ENCODE data around the gene MESP2. TPM values are rescaled to one million over a fixed set of nuclear protein-coding genes. Genes with fewer than 3 reads are reported as not detected.

The MESP2 gene
- total RNA-seq, 1 donor from 2014 or later: not detected

GRCh38 chr15:89812011-89812846 is 36.1 kb downstream of the MESP2 start:
- Histone ChIP-seq H3K27ac (ENCODE audit: low read depth, low read length) (no peak overlapping the region), H3K36me3 (ENCODE audit: control insufficient read depth in 3 of 3, insufficient read depth in 3 of 3, low read length in 3 of 3) (no peaks in the 10 kb centered on the region), H3K4me3 (ENCODE audit: low read length in 3 of 3) (no peak overlapping the region), H3K9ac (ENCODE audit: low read depth in 1 of 3, low read length in 3 of 3) (no peak overlapping the region), H3K27me3 (ENCODE audit: control insufficient read depth in 3 of 3, insufficient read depth in 3 of 3, low read length in 3 of 3) (peaks cover 16 to 34% (median 21%) of the 10 kb centered on the region in 3 donors), H3K4me1 (ENCODE audit: control insufficient read depth in 3 of 3, insufficient read depth in 3 of 3, low read length in 3 of 3) (peaks cover 0 to 10% (median 0%) of the 10 kb centered on the region in 3 donors), H3K9me3 (ENCODE audit: control insufficient read depth in 3 of 3, low read length in 3 of 3) (peaks cover 0 to 6% (median 0%) of the 10 kb centered on the region in 3 donors)

- H3K9me3 ChIP-seq (ENCODE audit: control insufficient read depth in 3 of 3, low read length in 3 of 3): peaks cover 0 to 6% (median 0%) of the 10 kb centered on the region in 3 donors
- peaks cover 0 to 10% (median 0%) of the 10 kb centered on the region in 3 donors for H3K4me1 ChIP-seq (ENCODE audit: control insufficient read depth in 3 of 3, insufficient read depth in 3 of 3, low read length in 3 of 3)
- H3K27ac ChIP-seq (ENCODE audit: low read depth, low read length): no peak overlapping the region
- no peaks in the 10 kb centered on the region for H3K36me3 ChIP-seq (ENCODE audit: control insufficient read depth in 3 of 3, insufficient read depth in 3 of 3, low read length in 3 of 3)
- peaks cover 16 to 34% (median 21%) of the 10 kb centered on the region in 3 donors for H3K27me3 ChIP-seq (ENCODE audit: control insufficient read depth in 3 of 3, insufficient read depth in 3 of 3, low read length in 3 of 3)
- no peak overlapping the region for H3K4me3 ChIP-seq (ENCODE audit: low read length in 3 of 3)
- no peak overlapping the region for H3K9ac ChIP-seq (ENCODE audit: low read depth in 1 of 3, low read length in 3 of 3)
Observed at GRCh38 chr15:89812847-89813320, 36.8 kb downstream of the MESP2 start.

GRCh38 chr15:89813381-89814111 is 37.4 kb downstream of the MESP2 start:
- Histone ChIP-seq H3K9me3 (ENCODE audit: control insufficient read depth in 3 of 3, low read length in 3 of 3) (peaks cover 0 to 6% (median 0%) of the 10 kb centered on the region in 3 donors), H3K36me3 (ENCODE audit: control insufficient read depth in 3 of 3, insufficient read depth in 3 of 3, low read length in 3 of 3) (no peaks in the 10 kb centered on the region), H3K27ac (ENCODE audit: low read depth, low read length) (no peak overlapping the region), H3K4me3 (ENCODE audit: low read length in 3 of 3) (peak overlapping the region in 2 of 3 donors; percentile 13 to 26), H3K27me3 (ENCODE audit: control insufficient read depth in 3 of 3, insufficient read depth in 3 of 3, low read length in 3 of 3) (peaks cover 16 to 34% (median 21%) of the 10 kb centered on the region in 3 donors), H3K4me1 (ENCODE audit: control insufficient read depth in 3 of 3, insufficient read depth in 3 of 3, low read length in 3 of 3) (peaks cover 0 to 10% (median 0%) of the 10 kb centered on the region in 3 donors), H3K9ac (ENCODE audit: low read depth in 1 of 3, low read length in 3 of 3) (no peak overlapping the region)

GRCh38 chr15:89814112-89814742 is 38.1 kb downstream of the MESP2 start:
- H3K36me3 ChIP-seq (ENCODE audit: control insufficient read depth in 3 of 3, insufficient read depth in 3 of 3, low read length in 3 of 3): no peaks in the 10 kb centered on the region
- peaks cover 0 to 6% (median 0%) of the 10 kb centered on the region in 3 donors for H3K9me3 ChIP-seq (ENCODE audit: control insufficient read depth in 3 of 3, low read length in 3 of 3)
- peak overlapping the region in 1 of 3 donors; percentile 16 for H3K9ac ChIP-seq (ENCODE audit: low read depth in 1 of 3, low read length in 3 of 3)
- H3K4me3 ChIP-seq (ENCODE audit: low read length in 3 of 3): peak overlapping the region in 2 of 3 donors; percentile 26 to 35
- no peak overlapping the region for H3K27ac ChIP-seq (ENCODE audit: low read depth, low read length)
- peaks cover 16 to 34% (median 21%) of the 10 kb centered on the region in 3 donors for H3K27me3 ChIP-seq (ENCODE audit: control insufficient read depth in 3 of 3, insufficient read depth in 3 of 3, low read length in 3 of 3)
- peaks cover 0 to 10% (median 0%) of the 10 kb centered on the region in 3 donors for H3K4me1 ChIP-seq (ENCODE audit: control insufficient read depth in 3 of 3, insufficient read depth in 3 of 3, low read length in 3 of 3)

- Histone ChIP-seq H3K27ac (ENCODE audit: low read depth, low read length) (no peak overlapping the region), H3K9ac (ENCODE audit: low read depth in 1 of 3, low read length in 3 of 3) (no peak overlapping the region), H3K4me3 (ENCODE audit: low read length in 3 of 3) (no peak overlapping the region), H3K36me3 (ENCODE audit: control insufficient read depth in 3 of 3, insufficient read depth in 3 of 3, low read length in 3 of 3) (no peaks in the 10 kb centered on the region), H3K9me3 (ENCODE audit: control insufficient read depth in 3 of 3, low read length in 3 of 3) (peaks cover 0 to 6% (median 0%) of the 10 kb centered on the region in 3 donors), H3K27me3 (ENCODE audit: control insufficient read depth in 3 of 3, insufficient read depth in 3 of 3, low read length in 3 of 3) (peaks cover 16 to 34% (median 21%) of the 10 kb centered on the region in 3 donors), H3K4me1 (ENCODE audit: control insufficient read depth in 3 of 3, insufficient read depth in 3 of 3, low read length in 3 of 3) (peaks cover 0 to 10% (median 0%) of the 10 kb centered on the region in 3 donors)
Observed at GRCh38 chr15:89815769-89816168, 39.6 kb downstream of the MESP2 start.

- H3K4me3 ChIP-seq (ENCODE audit: low read length in 3 of 3): no peak overlapping the region
- peaks cover 0 to 8% (median 0%) of the 10 kb centered on the region in 3 donors for H3K4me1 ChIP-seq (ENCODE audit: control insufficient read depth in 3 of 3, insufficient read depth in 3 of 3, low read length in 3 of 3)
- H3K27me3 ChIP-seq (ENCODE audit: control insufficient read depth in 3 of 3, insufficient read depth in 3 of 3, low read length in 3 of 3): peaks cover 26 to 46% (median 31%) of the 10 kb centered on the region in 3 donors
- no peaks in the 10 kb centered on the region for H3K36me3 ChIP-seq (ENCODE audit: control insufficient read depth in 3 of 3, insufficient read depth in 3 of 3, low read length in 3 of 3)
- peaks cover 0 to 6% (median 0%) of the 10 kb centered on the region in 3 donors for H3K9me3 ChIP-seq (ENCODE audit: control insufficient read depth in 3 of 3, low read length in 3 of 3)
- no peak overlapping the region for H3K27ac ChIP-seq (ENCODE audit: low read depth, low read length)
- H3K9ac ChIP-seq (ENCODE audit: low read depth in 1 of 3, low read length in 3 of 3): no peak overlapping the region
Observed at GRCh38 chr15:89817701-89818280, 41.7 kb downstream of the MESP2 start.

- H3K4me3 ChIP-seq (ENCODE audit: low read length in 3 of 3): no peak overlapping the region
- peaks cover 0 to 5% (median 0%) of the 10 kb centered on the region in 3 donors for H3K4me1 ChIP-seq (ENCODE audit: control insufficient read depth in 3 of 3, insufficient read depth in 3 of 3, low read length in 3 of 3)
- no peak overlapping the region for H3K9ac ChIP-seq (ENCODE audit: low read depth in 1 of 3, low read length in 3 of 3)
- H3K36me3 ChIP-seq (ENCODE audit: control insufficient read depth in 3 of 3, insufficient read depth in 3 of 3, low read length in 3 of 3): no peaks in the 10 kb centered on the region
- no peak overlapping the region for H3K27ac ChIP-seq (ENCODE audit: low read depth, low read length)
- H3K9me3 ChIP-seq (ENCODE audit: control insufficient read depth in 3 of 3, low read length in 3 of 3): peaks cover 0 to 6% (median 0%) of the 10 kb centered on the region in 3 donors
- H3K27me3 ChIP-seq (ENCODE audit: control insufficient read depth in 3 of 3, insufficient read depth in 3 of 3, low read length in 3 of 3): peaks cover 27 to 46% (median 28%) of the 10 kb centered on the region in 3 donors
Observed at GRCh38 chr15:89818287-89818686, 42.2 kb downstream of the MESP2 start.

- H3K9ac ChIP-seq (ENCODE audit: low read depth in 1 of 3, low read length in 3 of 3): no peak overlapping the region
Observed at GRCh38 chr15:89820666-89821611, 44.8 kb downstream of the MESP2 start.

More at GRCh38 chr15:89820666-89821611, 44.8 kb downstream of the MESP2 start:
- H3K27me3 ChIP-seq (ENCODE audit: control insufficient read depth in 3 of 3, insufficient read depth in 3 of 3, low read length in 3 of 3): peaks cover 16 to 36% (median 25%) of the 10 kb centered on the region in 3 donors
- no peak overlapping the region for H3K4me3 ChIP-seq (ENCODE audit: low read length in 3 of 3)
- H3K4me1 ChIP-seq (ENCODE audit: control insufficient read depth in 3 of 3, insufficient read depth in 3 of 3, low read length in 3 of 3): peaks cover 0 to 3% (median 0%) of the 10 kb centered on the region in 3 donors
- H3K27ac ChIP-seq (ENCODE audit: low read depth, low read length): no peak overlapping the region
- H3K9me3 ChIP-seq (ENCODE audit: control insufficient read depth in 3 of 3, low read length in 3 of 3): peaks cover 0 to 1% (median 0%) of the 10 kb centered on the region in 3 donors
- no peaks in the 10 kb centered on the region for H3K36me3 ChIP-seq (ENCODE audit: control insufficient read depth in 3 of 3, insufficient read depth in 3 of 3, low read length in 3 of 3)
